ENCODE measurements around the gene PI4KB.

Gene PI4KB

DNA sequence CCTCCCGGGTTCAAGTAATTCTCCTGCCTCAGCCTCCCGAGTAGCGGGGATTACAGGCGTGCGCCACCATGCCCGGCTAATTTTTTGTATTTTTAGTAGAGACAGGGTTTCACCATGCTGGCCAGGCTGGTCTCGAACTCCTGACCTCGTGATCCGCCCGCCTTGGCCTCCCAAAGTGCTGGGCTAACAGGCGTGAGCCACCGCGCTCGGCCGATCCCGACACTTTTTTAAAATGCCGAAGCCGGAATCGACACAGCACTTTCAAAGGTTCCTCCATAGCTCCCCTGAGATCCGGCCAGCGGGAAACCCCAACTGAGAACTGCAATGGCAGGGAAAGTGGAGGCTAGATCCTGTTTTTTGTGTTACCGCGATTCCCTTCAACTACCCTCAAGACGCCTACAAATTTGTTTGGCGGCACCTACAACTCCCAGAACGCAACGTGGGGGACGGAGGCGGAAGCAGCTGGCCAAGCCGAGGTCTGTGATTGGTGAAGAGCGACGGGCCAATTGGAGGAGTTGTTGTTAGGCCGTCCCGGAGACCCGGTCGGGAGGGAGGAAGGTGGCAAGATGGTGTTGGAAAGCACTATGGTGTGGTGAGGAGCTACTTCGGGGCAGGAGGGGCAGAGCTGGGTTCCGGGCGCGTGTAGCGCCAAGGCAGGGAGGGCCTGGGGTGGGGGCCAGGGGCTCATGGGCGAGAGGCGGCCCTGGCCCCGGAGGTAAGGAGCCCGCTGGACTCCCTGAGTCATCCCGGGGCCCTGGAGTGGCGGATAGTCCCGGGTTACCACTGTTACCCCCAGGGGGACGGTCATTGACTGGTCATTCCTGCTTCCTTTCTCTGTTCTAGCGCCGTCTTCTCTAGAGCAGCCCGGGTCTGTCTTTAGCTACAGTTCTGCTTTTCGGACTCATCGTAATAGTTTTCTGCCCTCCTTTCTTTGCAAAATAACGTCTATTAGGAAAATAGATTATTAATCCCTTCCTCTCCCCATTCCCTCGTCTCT is 72.7 kb downstream of the PI4KB start, which contains the start of gene PSMD4:
Gene PSMD4 (plus strand): TSS at position 518 of the 997 bp plus-strand sequence. CDS start 49 bp downstream, at position 567.
- H3K4me1 Mint-ChIP-seq (ENCODE audit: low read depth): peaks cover 29% of the 10 kb centered on the region
- H3K27me3 Mint-ChIP-seq (ENCODE audit: low read depth): no peaks in the 10 kb centered on the region
- no peaks in the 10 kb centered on the region for H3K9me3 Mint-ChIP-seq
- peaks cover 9% of the 10 kb centered on the region for H3K36me3 Mint-ChIP-seq (ENCODE audit: low read depth)
- peak within 1 kb of the TSS; percentile 91 for H3K27ac Mint-ChIP-seq
- H3K4me3 Mint-ChIP-seq: peak within 1 kb of the TSS; percentile 94

DNA sequence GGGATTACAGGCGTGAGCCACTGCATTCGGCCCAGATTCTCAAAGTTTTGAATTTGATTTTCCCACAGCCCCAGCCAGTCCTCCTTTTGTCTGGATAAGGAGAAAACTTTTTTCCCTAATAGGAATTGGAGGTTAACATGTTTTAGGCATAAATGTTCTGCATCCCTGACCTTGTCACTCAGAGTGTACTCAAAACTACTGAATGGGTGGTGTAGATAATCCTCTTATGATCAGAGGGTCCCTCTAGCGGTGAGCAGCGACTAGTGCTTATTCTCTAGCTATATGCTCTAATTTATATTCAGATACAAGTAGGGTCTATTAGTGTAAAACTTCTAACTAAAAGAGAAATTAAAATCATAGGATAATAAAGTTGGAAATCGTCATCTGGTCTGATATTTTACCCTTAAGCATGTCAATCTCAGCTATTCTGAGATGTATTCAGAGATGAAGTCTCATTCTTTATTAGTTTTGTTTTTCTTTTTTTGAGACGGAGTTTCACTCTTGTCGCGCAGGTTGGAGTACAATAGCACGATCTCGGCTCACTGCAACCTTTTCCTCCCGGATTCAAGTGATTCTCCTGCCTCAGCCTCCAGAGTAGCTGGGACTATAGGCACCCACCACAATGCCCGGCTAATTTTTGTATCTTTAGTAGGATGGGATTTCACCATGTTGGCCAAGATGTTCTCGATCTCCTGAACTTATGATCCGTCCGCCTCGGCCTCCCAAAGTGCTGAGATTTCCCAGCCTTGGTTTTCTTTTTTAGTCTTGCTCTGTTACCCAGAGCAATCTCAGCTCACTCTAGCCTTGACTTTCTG is 75.4 kb downstream of the PI4KB start:
- Mint-ChIP-seq H3K4me3 (no peak overlapping the region), H3K4me1 (ENCODE audit: low read depth) (peaks cover 21% of the 10 kb centered on the region), H3K9me3 (no peaks in the 10 kb centered on the region), H3K27ac (peak overlapping the region; percentile 20), H3K27me3 (ENCODE audit: low read depth) (no peaks in the 10 kb centered on the region), H3K36me3 (ENCODE audit: low read depth) (peaks cover 19% of the 10 kb centered on the region)

DNA sequence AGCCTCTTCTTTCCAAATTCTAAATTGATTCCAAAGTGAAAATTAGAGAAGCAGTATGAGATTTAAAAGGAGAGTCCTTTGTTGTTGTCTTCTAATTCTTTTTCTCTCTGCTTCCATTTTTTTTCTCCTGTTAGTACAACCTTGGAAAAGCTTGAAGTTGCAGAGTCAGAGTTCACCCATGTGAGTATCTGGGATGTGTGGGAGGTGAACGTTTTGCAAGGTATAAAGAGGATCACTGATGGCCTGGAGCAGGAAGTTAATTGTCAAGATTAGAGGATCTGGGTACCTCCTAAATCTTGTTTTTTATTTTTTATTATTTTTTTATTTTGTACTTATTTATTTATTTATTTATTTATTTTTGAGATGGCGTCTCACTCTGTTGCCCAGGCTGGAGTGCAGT is 80.4 kb downstream of the PI4KB start:
- H3K4me3 Mint-ChIP-seq: no peak overlapping the region
- peaks cover 8% of the 10 kb centered on the region for H3K4me1 Mint-ChIP-seq (ENCODE audit: low read depth)
- no peaks in the 10 kb centered on the region for H3K27me3 Mint-ChIP-seq (ENCODE audit: low read depth)
- peaks cover 54% of the 10 kb centered on the region for H3K36me3 Mint-ChIP-seq (ENCODE audit: low read depth)
- no peak overlapping the region for H3K27ac Mint-ChIP-seq
- H3K9me3 Mint-ChIP-seq: no peaks in the 10 kb centered on the region

DNA sequence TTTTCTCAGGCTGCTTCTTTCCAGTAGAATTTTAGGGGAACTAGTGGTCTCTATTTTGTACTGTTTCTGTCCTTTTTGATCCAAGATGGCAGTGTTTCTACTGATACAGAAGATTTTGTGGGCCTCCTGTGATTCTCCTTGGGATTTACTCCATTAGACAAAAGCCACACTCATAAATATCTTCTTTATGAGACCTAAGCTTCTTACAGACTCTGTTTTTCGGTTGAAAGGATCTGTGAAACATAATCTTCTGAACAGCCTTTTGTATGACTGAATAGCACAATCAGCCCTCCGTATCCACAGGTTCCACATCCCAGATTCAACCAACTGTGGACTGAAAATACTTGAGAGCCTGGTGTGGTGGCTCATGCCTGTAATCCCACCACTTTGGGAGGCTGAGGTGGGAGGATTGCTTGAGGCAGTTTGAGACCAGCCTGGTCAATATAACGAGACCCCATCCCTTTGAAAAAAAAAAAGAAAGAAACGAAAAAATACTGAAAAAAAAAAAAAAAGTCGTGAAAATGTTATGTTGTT is 83.5 kb downstream of the PI4KB start:
- H3K4me1 Mint-ChIP-seq (ENCODE audit: low read depth): peaks cover 4% of the 10 kb centered on the region
- H3K27me3 Mint-ChIP-seq (ENCODE audit: low read depth): no peaks in the 10 kb centered on the region
- H3K4me3 Mint-ChIP-seq: no peak overlapping the region
- no peaks in the 10 kb centered on the region for H3K9me3 Mint-ChIP-seq
- H3K36me3 Mint-ChIP-seq (ENCODE audit: low read depth): peaks cover 53% of the 10 kb centered on the region
- no peak overlapping the region for H3K27ac Mint-ChIP-seq

DNA sequence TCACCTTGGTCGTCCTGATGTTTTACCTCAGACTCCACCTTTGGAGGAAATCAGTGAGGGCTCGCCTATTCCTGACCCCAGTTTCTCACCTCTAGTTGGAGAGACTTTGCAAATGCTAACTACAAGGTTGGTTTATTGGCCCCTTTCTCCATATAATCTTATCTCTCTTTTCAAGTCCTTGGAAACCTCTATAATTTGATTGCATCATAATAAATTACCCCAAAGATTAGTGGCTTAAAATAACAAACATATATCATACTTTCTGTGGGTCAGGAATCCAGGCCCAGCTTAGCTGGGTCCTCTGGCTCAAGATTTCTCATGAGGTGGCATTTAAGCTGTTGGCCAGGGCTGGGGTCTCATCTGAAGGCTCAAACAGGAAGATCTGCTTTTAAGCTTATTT is 84.8 kb downstream of the PI4KB start:
- H3K27me3 Mint-ChIP-seq (ENCODE audit: low read depth): no peaks in the 10 kb centered on the region

More for the DNA sequence above, 84.8 kb downstream of the PI4KB start:
- H3K27ac Mint-ChIP-seq: no peak overlapping the region
- peaks cover 56% of the 10 kb centered on the region for H3K36me3 Mint-ChIP-seq (ENCODE audit: low read depth)
- no peak overlapping the region for H3K4me3 Mint-ChIP-seq
- H3K4me1 Mint-ChIP-seq (ENCODE audit: low read depth): peaks cover 5% of the 10 kb centered on the region
- H3K9me3 Mint-ChIP-seq: no peaks in the 10 kb centered on the region
